IPS-NIHi11 (cell line): ENCODE data around the gene IGF2BP1.
"Not testable (repeated sequence)": the region's sequence is repeated elsewhere in the genome, so short reads cannot be mapped to it uniquely, and the experiment has no call there.

ENCODE experiments used
- DNase-seq: peaks from one replicate; pipeline ENCODE4 v3.0.0; 2012; ENCODE audit warnings: mixed read lengths, low spot score

Gene IGF2BP1

GRCh38 chr17:49054342-49055092 is 57.3 kb downstream of the IGF2BP1 start:
- peak; percentile 13 for DNase-seq

- DNase-seq = peak; percentile 43
Observed at GRCh38 chr17:49055181-49055927, 58.2 kb downstream of the IGF2BP1 start.

GRCh38 chr17:49061524-49061943 is 64.3 kb downstream of the IGF2BP1 start:
- DNase-seq = no peak

GRCh38 chr17:49063652-49064051 is 66.5 kb downstream of the IGF2BP1 start:
- DNase-seq = no peak

- no peak for DNase-seq
Observed at GRCh38 chr17:49067163-49067562, 70.0 kb downstream of the IGF2BP1 start.

GRCh38 chr17:49069585-49070273 is 72.5 kb downstream of the IGF2BP1 start:
- DNase-seq = no peak

GRCh38 chr17:49071106-49071505 is 73.9 kb downstream of the IGF2BP1 start:
- DNase-seq = no peak

- DNase-seq = no peak
Observed at GRCh38 chr17:49074851-49075540, 77.8 kb downstream of the IGF2BP1 start.

GRCh38 chr17:49076573-49077384 is 79.6 kb downstream of the IGF2BP1 start:
- DNase-seq = no peak

GRCh38 chr17:49078248-49078647 is 81.1 kb downstream of the IGF2BP1 start:
- DNase-seq = no peak

GRCh38 chr17:49079840-49080663 is 82.9 kb downstream of the IGF2BP1 start:
- no peak for DNase-seq

GRCh38 chr17:49082231-49082630 is 85.0 kb downstream of the IGF2BP1 start:
- DNase-seq = no peak

- not testable (repeated sequence) for DNase-seq
Observed at GRCh38 chr17:49085046-49085445, 87.9 kb downstream of the IGF2BP1 start.

- no peak for DNase-seq
Observed at GRCh38 chr17:49085565-49086315, 88.6 kb downstream of the IGF2BP1 start.

GRCh38 chr17:49086316-49086605 is 89.1 kb downstream of the IGF2BP1 start:
- no peak for DNase-seq

- DNase-seq = no peak
Observed at GRCh38 chr17:49086649-49087048, 89.5 kb downstream of the IGF2BP1 start.

- DNase-seq = no peak
Observed at GRCh38 chr17:49089094-49089493, 91.9 kb downstream of the IGF2BP1 start.

GRCh38 chr17:49090878-49091594 is 93.9 kb downstream of the IGF2BP1 start:
- DNase-seq = no peak

GRCh38 chr17:49093131-49093530 is 95.9 kb downstream of the IGF2BP1 start:
- DNase-seq = no peak
